ENCODE measurements around the gene CRY2. TPM values are rescaled to one million over a fixed set of nuclear protein-coding genes. Genes with fewer than 3 reads are reported as not detected.

Gene CRY2
- total and polyA plus RNA-seq, 3 experiments from 2014 or later = 16.6 to 27.1 (median 17.8) TPM

DNA sequence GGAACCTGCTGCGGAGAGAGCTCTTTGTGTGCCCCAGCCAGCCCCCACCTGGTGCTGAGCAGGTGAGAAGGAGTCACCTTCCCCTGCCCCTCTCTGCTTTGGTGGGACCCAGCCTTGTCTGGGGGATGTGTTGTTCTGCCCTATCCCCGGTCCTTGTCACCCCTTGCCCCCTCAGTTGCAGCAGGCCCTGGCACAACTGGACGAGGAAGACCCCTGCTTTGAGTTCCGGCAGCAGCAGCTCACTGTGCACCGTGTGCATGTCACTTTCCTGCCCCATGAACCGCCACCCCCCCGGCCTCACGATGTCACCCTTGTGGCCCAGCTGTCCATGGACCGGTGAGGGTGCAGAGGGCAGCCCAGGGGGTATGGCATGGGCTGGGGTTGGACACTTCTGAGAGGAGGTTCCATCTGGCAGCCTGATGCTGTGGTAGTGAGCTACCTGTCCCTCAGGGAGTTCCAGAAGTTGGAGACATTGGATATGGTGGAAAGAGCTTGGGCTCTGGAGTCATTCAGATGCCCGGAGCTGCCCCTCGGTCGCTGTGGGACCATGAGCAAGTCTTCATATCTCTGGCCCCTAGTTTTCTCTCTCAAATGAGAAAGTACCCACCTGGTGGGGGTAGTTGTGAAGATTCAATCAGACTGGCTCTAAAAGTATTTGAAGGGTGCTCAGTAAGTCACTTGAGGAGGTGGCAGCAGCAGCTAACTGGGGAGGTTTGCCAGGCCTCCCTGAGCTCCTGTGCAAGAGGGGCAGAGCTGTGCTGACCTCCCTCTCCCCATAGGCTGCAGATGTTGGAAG lies 79.5 kb downstream of the CRY2 start:
- H3K27ac Mint-ChIP-seq = peak overlapping the region; percentile 48 to 97 (median 76)
- POLR2A ChIA-PET = no interaction called here
- H3K4me3 Mint-ChIP-seq = peak overlapping the region in 2 of 7 donors; percentile 32 to 55
- Histone ChIP-seq H3K36me3 (ENCODE audit: insufficient read depth, low read length) (no peaks in the 10 kb centered on the region), H3K27ac (ENCODE audit: low read depth, low read length) (no peak overlapping the region), H3K4me1 (ENCODE audit: insufficient read depth, low read length) (peaks cover 25% of the 10 kb centered on the region), H3K4me3 (ENCODE audit: low read length) (no peak overlapping the region), H3K27me3 (ENCODE audit: insufficient read depth, low read length, poor library complexity, severe bottlenecking) (no peaks in the 10 kb centered on the region), H3K9me3 (ENCODE audit: low read length) (no peaks in the 10 kb centered on the region)
- H3K4me1 Mint-ChIP-seq = peaks cover 45 to 74% (median 46%) of the 10 kb centered on the region in 3 donors
- peaks cover 0 to 10% of the 10 kb centered on the region in 2 donors for H3K27me3 Mint-ChIP-seq
- CTCF ChIA-PET = interaction anchor here (1.2 to 2.1 kb wide), 4 partner anchors 9 to 80 kb away, joined by 3 to 7 read pairs (median 4); partner anchors contain the start of gene PEX16
- H3K36me3 Mint-ChIP-seq = peaks cover 0 to 5% (median 2%) of the 10 kb centered on the region in 3 donors
- no peak for DNase-seq
- H3K9me3 Mint-ChIP-seq = no peaks in the 10 kb centered on the region

DNA sequence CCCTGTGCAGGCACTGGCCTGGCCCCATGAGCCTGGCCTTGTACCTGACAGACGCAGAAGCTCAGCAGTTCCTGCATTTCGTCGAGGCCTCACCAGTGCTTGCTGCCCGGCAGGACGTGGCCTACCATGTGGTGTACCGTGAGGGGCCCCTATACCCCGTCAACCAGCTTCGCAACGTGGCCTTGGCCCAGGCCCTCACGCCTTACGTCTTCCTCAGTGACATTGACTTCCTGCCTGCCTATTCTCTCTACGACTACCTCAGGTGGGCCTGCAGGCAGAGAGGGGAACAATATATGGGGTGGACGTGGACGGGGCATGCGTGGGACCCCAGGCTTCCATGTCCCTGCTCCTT lies 80.0 kb downstream of the CRY2 start:
- H3K27ac Mint-ChIP-seq = peak overlapping the region; percentile 48 to 97 (median 76)
- POLR2A ChIA-PET = no interaction called here

DNA sequence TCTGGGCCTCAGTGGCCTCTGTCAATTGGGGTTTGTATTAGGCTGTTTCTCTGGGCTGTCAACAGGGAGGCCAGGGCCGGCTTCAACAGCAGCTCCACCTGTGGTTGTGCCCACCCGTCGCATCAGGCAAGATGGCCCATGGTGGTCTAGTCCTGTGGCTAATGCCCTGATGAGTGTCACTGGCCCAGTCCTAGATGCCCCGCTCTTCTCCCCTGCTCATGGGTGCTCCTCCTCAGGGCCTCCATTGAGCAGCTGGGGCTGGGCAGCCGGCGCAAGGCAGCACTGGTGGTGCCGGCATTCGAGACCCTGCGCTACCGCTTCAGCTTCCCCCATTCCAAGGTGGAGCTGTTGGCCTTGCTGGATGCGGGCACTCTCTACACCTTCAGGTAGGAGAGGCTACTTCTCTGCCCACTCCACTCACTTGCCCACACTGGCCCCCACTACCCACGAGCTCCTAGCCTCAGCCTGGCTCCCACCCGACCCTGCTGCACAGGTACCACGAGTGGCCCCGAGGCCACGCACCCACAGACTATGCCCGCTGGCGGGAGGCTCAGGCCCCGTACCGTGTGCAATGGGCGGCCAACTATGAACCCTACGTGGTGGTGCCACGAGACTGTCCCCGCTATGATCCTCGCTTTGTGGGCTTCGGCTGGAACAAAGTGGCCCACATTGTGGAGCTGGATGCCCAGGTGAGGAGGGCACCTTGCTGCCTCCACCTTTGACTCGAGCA lies 80.6 kb downstream of the CRY2 start:
- H3K27ac Mint-ChIP-seq = peak overlapping the region in 7 of 8 donors; percentile 48 to 97 (median 76)
- Histone ChIP-seq H3K4me1 (ENCODE audit: insufficient read depth, low read length) (peaks cover 26% of the 10 kb centered on the region), H3K27me3 (ENCODE audit: insufficient read depth, low read length, poor library complexity, severe bottlenecking) (no peaks in the 10 kb centered on the region), H3K36me3 (ENCODE audit: insufficient read depth, low read length) (no peaks in the 10 kb centered on the region), H3K27ac (ENCODE audit: low read depth, low read length) (no peak overlapping the region), H3K4me3 (ENCODE audit: low read length) (no peak overlapping the region), H3K9me3 (ENCODE audit: low read length) (no peaks in the 10 kb centered on the region)
- H3K4me3 Mint-ChIP-seq = peak overlapping the region in 2 of 7 donors; percentile 8 to 55
- H3K4me1 Mint-ChIP-seq = peaks cover 45 to 80% (median 47%) of the 10 kb centered on the region in 3 donors
- ChIA-PET POLR2A (no interaction called here), CTCF (interaction anchor here (1.3 to 2.1 kb wide), 3 partner anchors 37 to 79 kb away, joined by 3 to 6 read pairs (median 3); no protein-coding TSS in a partner anchor)
- peaks cover 0 to 10% of the 10 kb centered on the region in 2 donors for H3K27me3 Mint-ChIP-seq
- no peaks in the 10 kb centered on the region for H3K9me3 Mint-ChIP-seq
- H3K36me3 Mint-ChIP-seq = peaks cover 0 to 14% (median 2%) of the 10 kb centered on the region in 3 donors
- DNase-seq = no peak

More for the DNA sequence above, 80.0 kb downstream of the CRY2 start:
- Histone ChIP-seq H3K4me3 (ENCODE audit: low read length) (no peak overlapping the region), H3K27me3 (ENCODE audit: insufficient read depth, low read length, poor library complexity, severe bottlenecking) (no peaks in the 10 kb centered on the region), H3K27ac (ENCODE audit: low read depth, low read length) (no peak overlapping the region), H3K9me3 (ENCODE audit: low read length) (no peaks in the 10 kb centered on the region), H3K36me3 (ENCODE audit: insufficient read depth, low read length) (no peaks in the 10 kb centered on the region), H3K4me1 (ENCODE audit: insufficient read depth, low read length) (peaks cover 26% of the 10 kb centered on the region)
- peak overlapping the region in 2 of 7 donors; percentile 8 to 55 for H3K4me3 Mint-ChIP-seq
- peak in 1 of 5 donors; percentile 54 for DNase-seq
- peaks cover 45 to 76% (median 47%) of the 10 kb centered on the region in 3 donors for H3K4me1 Mint-ChIP-seq
- CTCF ChIA-PET = interaction anchor here (1.2 to 2.1 kb wide), 5 partner anchors 8 to 79 kb away, joined by 3 to 7 read pairs (median 3); partner anchors contain the start of gene PEX16
- H3K36me3 Mint-ChIP-seq = peaks cover 0 to 9% (median 2%) of the 10 kb centered on the region in 3 donors
- H3K9me3 Mint-ChIP-seq = no peaks in the 10 kb centered on the region
- H3K27me3 Mint-ChIP-seq = peaks cover 0 to 10% of the 10 kb centered on the region in 2 donors

DNA sequence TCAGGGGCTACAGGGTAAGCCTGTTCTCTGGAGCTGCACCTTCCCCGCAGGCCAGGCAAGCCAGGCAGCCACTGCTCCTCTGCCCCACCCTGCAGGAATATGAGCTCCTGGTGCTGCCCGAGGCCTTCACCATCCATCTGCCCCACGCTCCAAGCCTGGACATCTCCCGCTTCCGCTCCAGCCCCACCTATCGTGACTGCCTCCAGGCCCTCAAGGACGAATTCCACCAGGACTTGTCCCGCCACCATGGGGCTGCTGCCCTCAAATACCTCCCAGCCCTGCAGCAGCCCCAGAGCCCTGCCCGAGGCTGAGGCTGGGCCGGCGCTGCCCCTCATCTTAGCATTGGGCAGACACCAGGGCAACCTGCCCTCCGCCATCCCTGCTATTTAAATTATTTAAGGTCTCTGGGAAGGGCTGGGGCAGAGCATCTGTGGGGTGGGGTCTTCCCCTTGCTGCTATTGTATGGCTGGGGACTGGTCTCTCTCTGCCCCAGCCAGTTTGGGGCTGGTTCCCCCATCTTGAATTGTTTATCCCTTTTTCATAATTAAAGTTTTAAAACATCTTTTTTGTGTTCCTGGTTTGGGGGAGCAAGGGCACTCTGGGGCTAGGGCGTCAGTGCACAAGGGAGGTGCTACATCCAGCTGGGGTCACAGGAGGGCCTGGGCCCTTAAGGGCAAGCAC lies 81.4 kb downstream of the CRY2 start:
- Histone ChIP-seq H3K4me3 (ENCODE audit: low read length) (no peak overlapping the region), H3K27ac (ENCODE audit: low read depth, low read length) (no peak overlapping the region), H3K4me1 (ENCODE audit: insufficient read depth, low read length) (peaks cover 26% of the 10 kb centered on the region), H3K36me3 (ENCODE audit: insufficient read depth, low read length) (peaks cover 4% of the 10 kb centered on the region), H3K9me3 (ENCODE audit: low read length) (no peaks in the 10 kb centered on the region), H3K27me3 (ENCODE audit: insufficient read depth, low read length, poor library complexity, severe bottlenecking) (no peaks in the 10 kb centered on the region)
- Mint-ChIP-seq H3K9me3 (no peaks in the 10 kb centered on the region), H3K36me3 (peaks cover 0 to 23% (median 3%) of the 10 kb centered on the region in 3 donors), H3K4me3 (peak overlapping the region in 1 of 7 donors; percentile 51), H3K27me3 (peaks cover 0 to 5% of the 10 kb centered on the region in 2 donors), H3K27ac (peak overlapping the region in 6 of 8 donors; percentile 36 to 82 (median 56)), H3K4me1 (peaks cover 41 to 75% (median 43%) of the 10 kb centered on the region in 3 donors)
- POLR2A ChIA-PET = interaction anchor here (2.1 kb wide), 1 partner anchor 11 kb away, joined by 13 read pairs; the partner anchor contains the start of gene PEX16
- no peak for DNase-seq
- CTCF ChIA-PET = interaction anchor here (1.4 kb wide), 1 partner anchor 36 kb away, joined by 3 read pairs; no protein-coding TSS in a partner anchor

DNA sequence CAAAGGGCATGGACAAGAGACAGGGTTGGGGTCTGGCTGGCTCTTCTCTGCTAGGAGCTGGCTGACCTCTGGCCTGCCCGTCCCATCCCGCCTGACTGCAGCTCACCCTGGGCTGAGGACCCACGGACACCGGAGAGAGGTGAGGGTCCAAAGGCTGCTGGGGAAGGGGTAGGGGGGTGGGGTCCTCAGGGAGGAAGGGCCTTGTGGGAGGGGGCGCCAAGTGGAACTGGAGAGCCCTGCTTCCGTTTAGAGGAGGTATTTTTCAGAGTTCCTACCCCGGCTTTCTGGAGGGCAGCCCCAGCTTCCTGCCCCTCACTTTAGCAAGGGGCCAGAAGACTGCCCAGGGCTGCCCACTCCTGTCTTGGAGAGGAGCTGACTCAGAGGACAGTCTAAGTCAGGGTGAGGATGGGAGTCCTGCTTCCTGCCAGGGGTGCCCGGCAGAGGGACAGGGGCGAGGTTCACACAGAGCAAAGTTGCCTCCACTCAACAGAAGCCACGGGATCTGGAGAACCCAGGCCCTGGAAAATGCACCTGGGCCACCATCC lies 82.3 kb downstream of the CRY2 start:
- Mint-ChIP-seq H3K4me1 (peaks cover 34 to 68% (median 36%) of the 10 kb centered on the region in 3 donors), H3K27me3 (peaks cover 0 to 4% of the 10 kb centered on the region in 2 donors), H3K27ac (peak overlapping the region; percentile 84 to 95 (median 92)), H3K9me3 (no peaks in the 10 kb centered on the region), H3K36me3 (peaks cover 0 to 32% (median 3%) of the 10 kb centered on the region in 3 donors), H3K4me3 (peak overlapping the region; percentile 4 to 81 (median 75))
- Histone ChIP-seq H3K27me3 (ENCODE audit: insufficient read depth, low read length, poor library complexity, severe bottlenecking) (no peaks in the 10 kb centered on the region), H3K9me3 (ENCODE audit: low read length) (no peaks in the 10 kb centered on the region), H3K4me1 (ENCODE audit: insufficient read depth, low read length) (peaks cover 26% of the 10 kb centered on the region), H3K27ac (ENCODE audit: low read depth, low read length) (peak overlapping the region; percentile 10), H3K36me3 (ENCODE audit: insufficient read depth, low read length) (peaks cover 13% of the 10 kb centered on the region), H3K4me3 (ENCODE audit: low read length) (no peak overlapping the region)
- ChIA-PET CTCF (interaction anchor here (0.6 to 1.9 kb wide), 2 partner anchors 12 to 28 kb away, joined by 3 to 7 read pairs; partner anchors contain the start of gene PEX16), POLR2A (interaction anchor here (0.6 to 2.1 kb wide), 2 partner anchors 12 to 183 kb away, joined by 3 to 13 read pairs; partner anchors contain the start of gene PEX16)
- DNase-seq = no peak

DNA sequence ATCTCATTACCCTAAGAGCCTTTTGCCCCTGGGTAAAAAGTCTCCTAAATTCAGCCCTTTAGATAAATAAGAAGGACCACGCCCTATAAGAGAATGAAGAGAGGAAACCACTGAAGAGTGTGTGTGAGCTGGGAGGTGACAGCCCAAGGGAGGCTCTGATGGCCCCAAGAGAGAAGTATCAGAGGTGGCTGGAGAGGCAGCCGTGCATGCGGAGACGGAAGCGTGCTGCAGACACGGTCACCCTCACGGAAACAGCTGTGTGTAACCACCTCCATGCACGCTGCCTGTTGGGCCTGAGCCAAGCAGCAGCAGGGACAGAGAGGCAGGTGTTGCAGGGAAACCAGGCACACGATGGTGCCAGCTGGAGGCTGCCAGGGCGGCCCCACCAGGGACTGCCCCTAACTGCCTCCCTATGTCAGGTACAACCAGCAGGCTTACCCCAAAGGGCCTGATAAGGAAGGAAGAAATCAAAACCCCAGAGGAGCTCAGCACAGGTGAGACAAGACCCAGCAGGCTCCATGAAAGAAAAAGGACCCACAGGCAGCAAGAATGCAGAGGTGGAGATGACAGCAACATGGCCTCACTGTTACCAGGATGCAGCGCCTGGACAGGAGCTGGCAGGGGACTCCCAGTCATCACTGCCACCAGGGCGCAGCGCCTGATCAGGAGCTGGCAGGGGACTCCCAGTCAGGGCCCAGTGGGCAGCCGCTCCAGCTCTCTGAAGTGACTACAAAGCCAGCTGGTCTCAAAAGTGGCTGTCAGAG lies 82.9 kb downstream of the CRY2 start:
- Mint-ChIP-seq H3K27me3 (peaks cover 0 to 4% of the 10 kb centered on the region in 2 donors), H3K9me3 (no peaks in the 10 kb centered on the region), H3K36me3 (peaks cover 0 to 38% (median 3%) of the 10 kb centered on the region in 3 donors), H3K4me1 (peaks cover 34 to 65% (median 36%) of the 10 kb centered on the region in 3 donors), H3K4me3 (peak overlapping the region; percentile 4 to 81 (median 75)), H3K27ac (peak overlapping the region; percentile 84 to 95 (median 92))
- peak overlapping the region; percentile 14 for H3K27ac ChIP-seq (ENCODE audit: low read depth, low read length)
- no peaks in the 10 kb centered on the region for H3K9me3 ChIP-seq (ENCODE audit: low read length)
- H3K27me3 ChIP-seq (ENCODE audit: insufficient read depth, low read length, poor library complexity, severe bottlenecking) = no peaks in the 10 kb centered on the region
- ChIA-PET POLR2A (interaction anchor here (2.1 kb wide), 1 partner anchor 12 kb away, joined by 13 read pairs; the partner anchor contains the start of gene PEX16), CTCF (interaction anchor here (0.6 to 1.9 kb wide), 3 partner anchors 12 to 309 kb away, joined by 3 to 7 read pairs (median 3); partner anchors contain the start of gene PEX16)
- peaks cover 20% of the 10 kb centered on the region for H3K36me3 ChIP-seq (ENCODE audit: insufficient read depth, low read length)
- peak in 4 of 5 donors; percentile 31 to 71 (median 46) for DNase-seq
- peaks cover 26% of the 10 kb centered on the region for H3K4me1 ChIP-seq (ENCODE audit: insufficient read depth, low read length)
- H3K4me3 ChIP-seq (ENCODE audit: low read length) = no peak overlapping the region

Measured in CD8-positive, alpha-beta memory T cell (primary cell).